CD4-positive, alpha-beta T cell treated with Interleukin-2 at 100 ng/mL for 4 hours (primary cell): Measurements from ENCODE around the gene GRIA4.

Experiments
- DNase-seq: peaks from one replicate; pipeline ENCODE4 v3.0.0-alpha.2; 2020; ENCODE audit warnings: low spot score

GRIA4 gene

GRCh38 chr11:105918600-105918999, 308.7 kb downstream of the GRIA4 start:
- DNase-seq = no peak

- DNase-seq = no peak
Observed at GRCh38 chr11:105923252-105923651, 313.4 kb downstream of the GRIA4 start.

- no peak for DNase-seq
Observed at GRCh38 chr11:105923807-105924206, 313.9 kb downstream of the GRIA4 start.

- DNase-seq = no peak
Observed at GRCh38 chr11:105929084-105929955, 319.4 kb downstream of the GRIA4 start.

GRCh38 chr11:105933695-105934094, 323.8 kb downstream of the GRIA4 start:
- no peak for DNase-seq

GRCh38 chr11:105935791-105936190, 325.9 kb downstream of the GRIA4 start:
- DNase-seq = no peak

GRCh38 chr11:105937331-105937730, 327.5 kb downstream of the GRIA4 start:
- DNase-seq = no peak

DNA sequence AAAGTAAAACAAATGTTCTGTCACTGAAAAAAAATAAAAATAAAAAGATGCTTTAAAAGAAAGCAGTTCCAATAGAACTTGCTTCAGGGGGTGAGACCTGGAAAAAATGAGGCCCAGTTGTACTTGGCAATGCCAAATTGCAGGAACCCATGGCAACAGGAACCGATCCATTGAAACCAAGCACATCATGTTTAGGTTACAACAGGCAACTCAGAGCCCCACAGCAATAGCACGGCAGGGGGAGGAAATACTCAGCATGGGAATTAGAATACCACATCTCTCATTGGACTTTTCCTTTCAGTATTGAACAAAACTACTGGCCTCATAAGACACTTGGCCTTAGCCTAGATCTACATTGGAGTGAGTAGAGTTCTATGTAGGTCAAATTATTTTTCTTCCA, 327.9 kb downstream of the GRIA4 start:
- no peak for DNase-seq

GRCh38 chr11:105942921-105943320, 333.0 kb downstream of the GRIA4 start:
- DNase-seq = no peak

- no peak for DNase-seq
Observed at GRCh38 chr11:105948918-105949590, 339.2 kb downstream of the GRIA4 start.

DNA sequence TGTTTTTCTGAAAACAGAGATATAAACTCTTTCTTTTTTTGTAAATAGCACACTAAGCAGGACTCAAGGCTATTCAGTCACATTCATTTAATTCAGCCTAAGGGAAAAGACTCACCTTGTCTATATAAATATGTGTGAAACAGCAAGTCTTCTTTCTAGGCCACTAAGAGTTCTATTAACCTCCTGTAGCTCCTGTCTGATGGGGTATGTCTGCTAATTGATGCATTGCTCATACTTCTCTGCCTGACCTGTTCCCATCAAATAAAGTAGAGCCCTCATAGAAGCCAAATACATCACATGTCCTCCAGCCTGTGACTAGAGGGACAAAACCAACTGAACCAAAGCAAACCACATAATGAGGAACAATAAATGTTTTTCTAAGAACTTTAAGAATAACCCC, 344.0 kb downstream of the GRIA4 start:
- no peak for DNase-seq

DNA sequence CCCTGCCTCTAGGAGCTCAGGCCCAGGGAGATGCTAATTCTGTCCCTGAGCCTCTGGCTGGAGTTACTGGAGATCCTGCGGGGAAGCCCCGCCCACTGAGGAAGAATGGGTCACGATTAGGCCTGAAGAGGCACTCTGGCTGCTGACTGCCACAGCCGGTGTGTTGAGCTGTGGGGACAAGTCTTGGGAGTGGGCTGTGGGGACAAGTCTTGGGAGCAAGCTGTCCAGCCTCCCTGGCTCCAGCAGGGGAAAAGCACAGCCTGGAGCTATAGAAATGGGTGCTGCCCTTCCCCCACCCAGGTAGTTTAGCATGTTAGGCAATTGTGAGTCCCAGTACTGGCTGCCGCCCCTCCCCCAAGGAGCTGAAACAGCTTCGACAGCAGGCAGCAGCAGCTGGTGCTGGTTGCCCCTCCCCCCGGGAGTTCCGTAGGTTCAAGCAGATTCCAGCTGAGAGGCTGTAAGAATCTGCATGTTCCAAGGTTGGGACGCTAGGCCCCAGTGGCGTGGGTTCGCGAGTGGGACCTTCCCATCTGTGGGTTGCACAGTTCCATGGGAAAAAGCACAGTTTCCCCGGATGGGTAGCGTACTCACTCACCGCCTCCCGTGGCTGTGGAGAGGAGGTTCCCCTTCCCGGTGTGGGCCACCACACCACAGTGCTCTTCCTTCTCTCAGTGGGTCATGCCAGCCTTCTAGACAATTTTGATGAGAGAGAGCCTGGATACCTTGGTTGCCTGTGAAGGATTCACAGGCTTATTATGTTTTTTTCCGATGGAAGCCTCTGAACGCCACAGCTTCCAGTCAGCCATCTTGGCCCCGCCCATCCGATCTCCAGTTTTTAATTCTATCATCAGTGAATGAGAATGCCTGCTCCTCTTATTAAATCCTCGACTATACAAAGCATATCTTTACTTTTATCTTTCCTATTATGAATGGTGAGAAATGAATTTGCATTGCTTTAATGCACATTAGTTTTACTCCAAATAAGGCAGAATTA, 350.7 kb downstream of the GRIA4 start:
- DNase-seq = no peak

GRCh38 chr11:105968021-105968697, 358.3 kb downstream of the GRIA4 start:
- DNase-seq = no peak

DNA sequence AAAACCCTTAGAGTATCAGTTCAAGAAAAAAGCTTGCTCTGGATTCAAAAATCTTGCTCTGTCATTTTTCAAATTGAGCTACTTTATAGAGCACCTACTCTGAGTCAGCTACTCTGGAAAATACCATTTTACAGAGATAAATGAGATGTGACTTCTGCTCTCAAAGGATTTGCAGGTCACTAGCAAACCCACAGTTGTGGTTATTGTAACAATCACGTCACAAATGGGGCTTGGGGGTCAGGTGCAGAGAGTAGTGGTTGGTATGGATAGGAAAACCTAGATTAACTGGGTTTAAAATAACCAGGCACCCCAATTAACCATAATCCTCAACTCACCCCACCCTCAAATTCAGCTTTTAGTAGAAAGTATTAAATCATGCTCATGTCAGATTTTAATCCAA, 359.9 kb downstream of the GRIA4 start:
- DNase-seq = no peak

GRCh38 chr11:105975128-105975527, 365.3 kb downstream of the GRIA4 start:
- no peak for DNase-seq

DNA sequence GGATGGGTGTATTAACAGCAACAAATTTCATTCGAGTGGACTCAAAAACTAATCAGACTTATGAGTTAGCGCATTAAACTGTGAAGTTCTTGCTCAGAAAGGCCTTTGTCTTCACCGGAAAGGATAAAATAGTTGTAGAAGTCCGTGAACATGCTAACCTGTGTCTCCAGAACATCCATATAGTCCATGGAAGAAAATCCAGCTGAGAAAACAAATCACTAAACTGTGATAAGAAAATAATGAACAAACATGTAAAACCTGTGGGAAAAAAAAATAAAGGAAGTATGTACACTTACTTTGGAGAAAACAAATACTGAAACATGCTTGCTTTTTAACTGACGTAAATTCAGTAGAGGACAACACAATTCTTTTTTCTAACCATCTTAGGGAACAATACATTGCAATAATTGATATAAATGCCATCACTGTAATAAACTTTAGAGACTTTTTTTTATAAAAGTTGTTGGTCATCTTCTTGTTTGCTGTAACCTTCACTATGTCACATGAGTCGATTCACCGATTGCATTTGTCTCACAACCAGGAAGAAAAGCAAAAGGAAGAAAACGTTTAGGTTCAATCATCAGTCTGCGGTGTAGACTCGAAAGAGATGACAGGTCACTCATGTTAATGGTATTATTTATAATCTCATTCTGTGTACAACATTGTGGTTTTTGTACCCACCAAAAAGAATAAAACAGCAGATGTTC, 370.3 kb downstream of the GRIA4 start:
- DNase-seq = no peak

DNA sequence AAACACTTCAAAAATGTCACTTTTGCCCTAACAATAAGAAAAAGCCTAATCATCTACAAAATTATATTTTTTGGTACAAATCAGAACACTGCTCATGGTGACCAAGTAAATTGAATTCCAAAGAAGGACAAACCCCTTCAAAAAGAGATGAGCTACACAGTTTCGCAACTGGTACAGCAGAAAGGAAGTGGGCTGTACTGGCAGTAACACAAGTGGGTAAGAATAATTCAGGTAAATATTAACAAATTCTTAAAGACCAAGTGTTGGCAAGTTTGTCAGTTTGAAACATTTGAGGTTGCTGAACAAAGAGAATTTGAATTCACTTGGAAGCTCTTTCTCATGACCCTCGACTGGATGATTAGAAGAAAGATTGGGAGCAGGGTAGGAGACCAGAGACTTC, 376.7 kb downstream of the GRIA4 start:
- no peak for DNase-seq

DNA sequence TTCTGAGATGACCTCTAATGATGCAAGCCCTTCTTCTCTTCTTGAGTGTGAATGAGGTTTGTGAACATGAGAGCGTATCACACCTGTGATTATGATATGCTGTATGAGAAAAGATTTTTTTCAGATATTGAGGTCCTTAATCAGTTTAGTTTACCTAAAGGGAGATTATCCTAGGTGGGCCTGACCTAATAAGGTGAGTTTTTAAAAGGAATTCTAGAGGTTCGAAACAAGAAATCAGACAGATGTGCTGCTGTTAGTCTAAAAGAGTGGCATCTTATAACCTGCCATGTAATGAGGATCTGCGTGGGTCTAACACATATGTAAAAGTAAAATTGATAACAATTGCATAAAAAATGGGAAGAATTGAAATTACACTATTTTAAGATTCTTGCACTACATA, 378.3 kb downstream of the GRIA4 start:
- DNase-seq = no peak

- DNase-seq = no peak
Observed at GRCh38 chr11:105989124-105989523, 379.3 kb downstream of the GRIA4 start.

DNA sequence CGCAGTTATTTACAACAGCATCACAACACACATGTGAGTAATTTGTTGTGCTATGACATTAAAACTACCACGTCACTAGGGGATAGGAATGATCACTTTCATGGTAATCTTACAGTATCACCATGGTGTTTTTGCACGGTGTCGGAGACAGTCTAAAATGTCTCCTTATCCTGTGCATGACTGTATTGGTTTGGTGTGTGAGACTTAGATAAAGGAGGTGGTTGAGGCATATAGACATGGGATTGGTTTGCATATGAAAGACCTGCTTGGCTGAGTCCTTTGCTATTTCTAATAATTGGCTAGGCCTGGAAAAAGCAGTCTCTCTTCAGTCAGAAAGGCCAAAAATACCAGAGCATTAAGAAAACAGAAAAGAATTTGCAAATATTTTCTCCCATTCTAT, 382.0 kb downstream of the GRIA4 start:
- DNase-seq = no peak
